ENCODE measurements around the gene TPR.

- no peak for TF ChIP-seq EP300 (IDR thresholded peaks at IDR 0.05)
- TF ChIP-seq CTCF (IDR thresholded peaks at IDR 0.05), result no peak
These were observed 73.6 kb downstream of the TPR start for GRCh38 chr1:186301448-186301847.

All from stomach (tissue), 4 donors.